DMS79 (cell line): ENCODE measurements around the gene SLC6A3.
"Not testable (repeated sequence)": the region's sequence is repeated elsewhere in the genome, so short reads cannot be mapped to it uniquely, and the experiment has no call there.

ENCODE experiments used
- DNase-seq: peaks from one replicate; lab custom pipeline; 2025; lab: John Stamatoyannopoulos, UW

The SLC6A3 gene

DNA sequence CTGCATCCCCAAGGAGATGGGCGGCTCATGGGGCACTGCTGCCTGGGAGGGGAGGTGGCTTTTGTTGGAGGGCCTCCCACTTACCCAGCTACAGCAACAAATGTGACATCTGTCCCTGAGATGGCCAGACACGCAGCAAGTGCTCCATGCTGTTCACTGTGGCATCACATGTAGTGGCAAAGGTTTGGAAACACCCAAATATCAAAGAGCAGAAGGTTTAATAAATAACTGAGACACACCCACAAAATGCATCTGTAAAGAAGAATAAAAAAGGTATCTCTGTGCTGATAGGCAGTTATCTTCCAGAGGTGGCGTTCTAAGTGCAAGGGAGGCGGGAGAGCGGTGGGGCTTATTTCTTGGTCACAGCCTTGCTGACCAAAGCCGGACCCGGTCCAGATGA, 77.0 kb downstream of the SLC6A3 start:
- DNase-seq = no peak

GRCh38 chr5:1367149-1367548, 78.1 kb downstream of the SLC6A3 start:
- no peak for DNase-seq

- DNase-seq = no peak
Measured at GRCh38 chr5:1366514-1366913, 78.7 kb downstream of the SLC6A3 start.

DNA sequence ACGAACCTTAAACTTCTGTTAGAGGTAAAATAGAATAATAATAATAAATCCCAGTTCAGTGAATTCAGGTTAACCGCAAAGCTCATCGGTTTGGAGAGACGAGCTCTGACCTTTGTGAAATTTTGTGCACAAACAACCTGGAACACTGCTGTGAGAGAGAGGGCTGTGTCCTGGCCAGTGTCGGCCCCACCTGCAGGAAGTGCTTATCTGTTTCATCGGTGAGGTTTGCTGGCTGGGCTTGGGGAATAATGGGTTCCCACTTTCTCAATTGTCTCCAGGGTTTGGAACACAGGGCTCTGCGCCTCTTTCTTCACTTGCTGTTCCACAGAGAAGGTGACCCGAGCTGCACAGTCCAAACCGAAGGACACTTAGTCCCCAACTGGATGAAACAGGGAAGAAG, 81.0 kb downstream of the SLC6A3 start:
- no peak for DNase-seq

DNA sequence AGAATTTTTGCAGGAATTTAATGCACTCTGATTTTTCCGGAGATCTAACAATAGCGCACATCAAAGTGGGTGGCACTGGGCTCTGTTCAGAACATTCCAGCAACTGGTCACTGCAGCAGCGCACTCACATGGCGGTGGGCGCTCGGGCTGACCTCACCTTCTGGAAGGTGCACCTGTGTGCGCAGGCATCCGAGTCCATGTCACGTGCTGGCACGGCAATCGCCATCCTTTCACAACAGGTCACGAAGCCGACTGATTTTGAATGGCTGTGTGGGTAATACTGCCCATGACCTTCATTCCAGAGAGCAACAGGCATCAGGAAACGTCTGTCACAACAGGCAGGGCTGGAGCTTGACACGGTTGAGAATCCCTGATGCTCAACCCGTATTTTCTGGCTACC, 81.7 kb downstream of the SLC6A3 start:
- no peak for DNase-seq

DNA sequence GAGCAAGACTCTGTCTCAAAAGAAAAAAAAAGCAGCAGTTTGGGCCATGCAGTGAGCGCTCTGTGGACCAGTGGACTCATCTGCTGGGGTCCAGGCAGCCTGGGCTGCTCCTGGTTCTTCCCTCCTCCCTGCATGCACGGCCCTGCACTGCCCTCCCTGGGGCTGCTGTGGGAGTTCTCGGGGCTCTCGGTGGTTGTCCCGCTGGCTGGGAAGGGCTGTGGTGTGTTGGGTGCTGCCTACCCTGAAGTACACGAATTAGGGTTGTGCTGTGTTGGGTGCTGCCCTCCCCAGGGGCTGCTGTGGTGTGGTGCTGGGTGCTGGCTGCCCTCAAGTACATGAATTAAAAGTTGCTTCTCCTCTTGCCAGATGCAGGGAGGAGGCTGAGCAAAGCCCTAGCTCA, 82.1 kb downstream of the SLC6A3 start:
- no peak for DNase-seq

GRCh38 chr5:1362242-1363015, 82.8 kb downstream of the SLC6A3 start:
- DNase-seq = no peak

- no peak for DNase-seq
Measured at GRCh38 chr5:1360861-1361260, 84.4 kb downstream of the SLC6A3 start.

GRCh38 chr5:1360367-1360766, 84.9 kb downstream of the SLC6A3 start:
- not testable (repeated sequence) for DNase-seq

- DNase-seq = no peak
Measured at GRCh38 chr5:1359713-1360112, 85.5 kb downstream of the SLC6A3 start.

GRCh38 chr5:1359031-1359645, 86.1 kb downstream of the SLC6A3 start:
- DNase-seq = no peak

DNA sequence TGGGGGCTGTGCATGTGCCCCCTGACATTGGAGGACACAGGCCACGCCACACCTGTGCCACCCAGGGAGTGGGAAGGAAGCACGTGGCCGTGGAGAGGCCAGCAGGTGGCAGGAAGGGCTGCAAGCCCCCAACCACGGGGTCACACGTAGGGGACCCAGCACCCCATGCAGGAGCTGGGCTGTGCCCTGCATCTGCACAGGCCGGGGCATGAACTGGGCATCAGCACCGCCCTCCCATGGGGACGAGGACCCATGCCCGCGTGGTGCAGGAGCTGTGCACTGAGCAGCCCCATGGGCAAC, 86.6 kb downstream of the SLC6A3 start:
- no peak for DNase-seq

- no peak for DNase-seq
Measured at GRCh38 chr5:1357946-1358725, 87.1 kb downstream of the SLC6A3 start.

DNA sequence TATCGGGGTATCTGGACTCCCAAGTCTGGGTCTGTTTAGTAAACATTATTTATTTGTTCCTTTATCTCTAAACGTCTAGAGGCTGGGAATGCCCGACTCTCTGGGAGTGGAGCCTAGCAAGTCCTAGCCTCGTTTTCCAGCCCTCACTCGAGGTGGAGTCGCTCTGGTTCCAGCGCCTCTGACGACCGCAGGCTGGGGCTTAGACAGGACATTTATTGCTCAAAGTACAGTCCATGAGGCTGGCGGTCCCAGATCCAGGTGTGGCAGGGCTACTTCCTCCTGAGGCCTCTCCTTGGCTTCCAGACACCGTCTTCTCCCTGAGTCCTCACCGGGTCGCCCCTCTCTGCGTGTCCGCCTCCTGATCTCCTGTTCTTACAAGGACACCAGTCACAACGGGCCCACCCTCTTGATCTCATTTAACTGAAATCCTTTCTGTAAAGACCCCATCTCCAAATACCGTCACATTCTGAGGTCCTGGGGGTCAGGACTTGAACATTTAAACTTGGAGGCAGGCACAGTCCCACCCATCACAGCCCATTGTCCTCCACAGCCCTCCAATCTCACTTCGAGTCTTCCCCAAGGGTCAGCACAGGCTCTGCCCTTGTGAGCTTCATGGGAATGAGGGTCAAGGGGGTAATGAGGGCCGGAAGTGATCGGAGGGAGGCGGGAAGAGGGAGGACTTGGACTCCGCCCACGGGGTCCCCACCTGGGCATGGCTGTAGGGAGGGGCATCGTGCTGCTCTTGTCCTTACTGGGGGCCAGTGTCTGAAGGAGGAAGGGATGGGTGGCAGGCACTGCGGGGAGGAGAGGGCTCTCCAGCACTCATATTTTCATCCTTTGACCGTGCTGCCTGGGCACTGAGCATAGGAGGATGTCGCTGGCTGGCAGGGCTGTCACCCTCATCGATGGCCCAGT, 88.1 kb downstream of the SLC6A3 start:
- no peak for DNase-seq

DNA sequence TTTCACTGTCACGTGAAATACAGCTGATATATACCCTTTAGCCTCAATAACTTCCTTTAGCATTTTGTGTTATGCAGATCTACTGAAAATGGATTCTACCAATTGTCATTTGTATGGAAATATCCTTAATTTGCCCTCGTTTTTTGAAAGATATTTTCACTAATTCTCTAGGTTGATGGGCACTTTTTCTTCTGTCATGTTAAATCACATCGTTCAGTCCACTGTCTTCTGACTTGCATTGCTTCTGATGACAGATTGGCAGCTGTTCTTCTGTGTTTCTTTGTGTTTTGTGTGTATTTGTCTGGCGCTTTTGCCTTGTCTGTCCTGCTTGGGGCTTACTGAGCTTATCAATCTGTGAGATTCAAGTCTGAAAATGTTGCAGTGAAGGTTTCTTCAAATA, 90.7 kb downstream of the SLC6A3 start:
- DNase-seq = no peak

DNA sequence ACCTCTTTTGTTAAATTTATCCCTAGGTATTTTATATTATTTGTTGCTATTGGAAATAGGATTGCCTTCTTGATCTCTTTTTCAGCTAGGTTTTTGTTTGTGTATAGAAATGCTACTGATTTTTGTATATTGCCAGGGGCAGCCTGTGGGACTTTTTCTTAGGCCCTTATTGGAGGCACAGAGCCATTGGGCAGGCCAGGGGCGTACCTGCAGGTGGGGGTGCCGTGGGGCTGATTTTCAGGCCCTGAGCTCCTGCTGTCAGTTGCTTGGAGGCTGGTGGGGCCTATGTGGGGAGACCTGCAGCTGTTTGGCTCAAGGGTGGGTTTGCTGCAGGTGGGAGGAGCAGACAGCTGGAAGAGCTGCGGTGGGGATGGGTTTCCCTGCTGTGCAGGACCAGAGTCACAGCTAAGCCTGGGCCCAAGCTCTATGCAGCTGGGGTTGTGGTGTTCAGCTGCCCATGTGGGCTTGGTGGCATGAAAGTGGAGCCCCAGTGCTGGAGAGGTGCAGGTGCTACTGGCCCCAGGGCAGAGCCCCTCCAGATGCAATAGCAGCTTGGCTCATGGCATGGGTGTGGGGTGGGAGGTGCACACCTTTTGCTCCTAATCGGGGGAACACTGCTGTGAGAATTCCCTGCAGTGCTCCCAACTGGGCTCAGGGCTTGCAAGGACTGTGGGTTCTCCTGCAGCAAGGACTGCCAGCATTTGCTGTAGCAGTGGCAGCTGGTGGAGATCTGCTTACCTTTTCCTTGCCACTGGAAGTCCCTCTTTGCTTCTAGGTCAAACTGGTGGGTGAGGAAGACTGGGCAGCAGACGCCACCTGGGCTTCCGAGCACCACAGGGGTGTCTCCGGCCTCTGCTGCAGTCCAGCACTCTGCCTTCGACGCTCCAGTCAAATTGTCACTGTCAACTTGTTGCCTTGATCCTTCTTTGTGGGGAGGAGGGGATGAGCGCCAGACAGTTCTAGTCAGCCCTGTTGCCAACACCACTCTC, 92.7 kb downstream of the SLC6A3 start:
- no peak for DNase-seq

DNA sequence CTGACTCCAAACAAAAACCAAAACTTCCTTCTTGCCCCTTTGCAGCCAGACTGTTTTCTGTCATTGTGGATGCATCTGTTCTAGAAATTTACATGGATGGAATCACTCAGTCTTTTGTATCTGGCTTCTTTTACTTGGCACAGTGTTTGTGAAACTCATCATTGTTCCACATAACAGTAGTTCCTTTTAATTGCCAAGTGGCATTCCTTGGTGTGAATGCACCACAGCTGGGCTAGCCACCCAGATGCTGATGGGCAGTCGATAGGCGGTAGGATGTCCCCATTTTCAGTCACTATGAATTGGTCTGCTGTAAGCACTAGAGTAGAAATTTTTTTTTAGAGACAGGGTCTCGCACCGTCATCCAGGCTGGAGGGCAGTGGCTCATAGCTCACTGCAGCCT, 94.1 kb downstream of the SLC6A3 start:
- DNase-seq = no peak

DNA sequence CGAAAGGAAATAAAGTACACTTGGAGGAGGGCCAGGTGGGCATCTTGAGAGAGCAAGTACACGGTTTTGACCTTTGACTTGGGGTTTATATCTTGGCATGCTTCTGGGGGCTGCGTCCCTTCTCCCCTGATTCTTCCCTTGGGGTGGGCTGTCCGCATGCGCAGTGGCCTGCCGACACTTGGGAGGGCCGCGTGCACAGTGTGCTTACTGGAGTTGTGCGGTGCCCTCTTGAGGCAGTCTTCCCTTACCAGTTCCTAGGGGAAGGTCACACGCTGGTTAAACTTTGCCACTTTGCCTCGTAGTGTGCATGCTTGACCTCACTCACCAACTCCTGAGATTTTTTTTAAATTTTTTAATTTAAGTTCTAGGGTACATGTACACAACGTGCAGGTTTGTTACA, 96.0 kb downstream of the SLC6A3 start:
- DNase-seq = no peak

DNA sequence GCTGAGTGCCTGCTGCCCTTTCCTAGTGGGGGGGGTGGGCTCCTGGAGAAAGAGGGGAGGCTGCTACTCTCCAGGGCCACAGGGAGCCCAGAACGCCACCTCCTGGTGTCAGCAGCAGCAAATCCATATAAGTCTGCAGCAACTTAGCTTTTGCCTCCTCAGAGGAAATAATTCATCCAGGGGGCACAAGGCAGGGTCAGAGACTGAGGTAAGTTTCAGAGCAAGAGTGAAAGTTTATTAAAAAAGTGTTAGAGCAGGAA, 96.3 kb downstream of the SLC6A3 start:
- no peak for DNase-seq

DNA sequence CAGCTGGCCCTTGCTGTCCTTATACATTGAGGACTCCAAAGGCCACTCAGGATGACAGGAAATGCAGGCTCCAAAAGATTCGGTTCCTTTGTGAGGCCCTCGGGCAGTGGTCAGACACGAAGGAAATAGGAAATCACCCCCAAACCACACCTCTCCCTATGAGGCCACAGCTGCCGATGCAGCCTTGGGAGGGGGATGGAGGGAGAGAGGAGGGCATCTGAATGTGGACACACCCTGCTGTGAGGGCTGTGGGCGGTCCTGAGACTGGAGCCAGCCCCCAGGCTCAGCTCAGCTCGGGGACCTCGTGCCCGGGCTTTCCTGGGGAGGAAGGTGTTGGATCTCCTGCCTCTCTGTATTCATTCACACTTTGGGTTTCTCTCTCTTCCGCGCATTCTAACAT, 97.7 kb downstream of the SLC6A3 start:
- no peak for DNase-seq
